Mucosa of descending colon (tissue), 3 donors: ENCODE data around the gene SPRED2. TPM values are rescaled to one million over a fixed set of nuclear protein-coding genes. Genes with fewer than 3 reads are reported as not detected.

ENCODE experiments used
- ATAC-seq: fragments of 200-7000 bp; cut with Tn5 transposase; one replicate; pipeline ENCODE4 v1.9.1; 2020; ENCODE audit warnings: mild to moderate bottlenecking, moderate library complexity
- DNase-seq, 3 donors: peaks; one replicate each; pipeline ENCODE4 v3.0.0-alpha.2; 2020
- H3K36me3 ChIP-seq: fragments of 200-600 bp; one replicate; pipeline ENCODE4 v1.8.0; 2021; ENCODE audit warnings: low read depth, mild to moderate bottlenecking
- H3K4me1 ChIP-seq: fragments of 200-600 bp; one replicate; pipeline ENCODE4 v1.8.0; 2021; ENCODE audit warnings: low read depth, mild to moderate bottlenecking
- H3K4me3 ChIP-seq: fragments of 200-600 bp; one replicate; pipeline ENCODE4 v1.8.0; 2021; ENCODE audit warnings: mild to moderate bottlenecking
- H3K9me3 ChIP-seq: fragments of 200-600 bp; one replicate; pipeline ENCODE4 v1.8.0; 2021; ENCODE audit warnings: mild to moderate bottlenecking
- intact Hi-C, 2 donors: fragments of 100-400 bp; cut with DNase I in 1 of 2; cut with micrococcal nuclease in 1 of 2; formaldehyde crosslinking; loops; one replicate each; pipeline versions ENCODE4 v1.11.0 to v1.11.1; 2022; cut with DNase I, micrococcal nuclease
- total RNA-seq, 3 donors: library from RNA; stranded (reverse); fragmentation: NEBNext Ultra II Directional in 2 of 3; extraction: Animal tissue kit (Norgen Biotek cat#: 25700) in 2 of 3; gene quantifications; one replicate each; pipeline versions ENCODE4 v1.2.1 to v1.2.4, GENCODE V29; 2021 to 2023
- TF ChIP-seq, protein P1 (sequence below): fragments of 200-600 bp; IDR thresholded peaks from one replicate; pipeline ENCODE4 v1.8.0; 2022; ENCODE audit warnings: antibody characterized with exemption, mild to moderate bottlenecking
- donor health status: DM: no; HTN: no; CAD: no; lungs with moderate emphysema.
- donor health status: DM: no; HTN: no; CAD: no.
- donor health status: DM: no; HTN: yes; CAD: no.

The SPRED2 gene
- total RNA-seq, 3 donors from 2014 or later = 38.1 to 65.0 (median 43.4) TPM

GRCh38 chr2:65329525-65329924, 102.9 kb downstream of the SPRED2 start:
- no peak for DNase-seq
- Histone ChIP-seq H3K4me1 (no peaks in the 10 kb centered on the region), H3K36me3 (no peaks in the 10 kb centered on the region), H3K4me3 (no peak overlapping the region), H3K9me3 (no peaks in the 10 kb centered on the region)
- ATAC-seq = no peak
- intact Hi-C loops = no loop called here
- TF ChIP-seq, protein P1, sequence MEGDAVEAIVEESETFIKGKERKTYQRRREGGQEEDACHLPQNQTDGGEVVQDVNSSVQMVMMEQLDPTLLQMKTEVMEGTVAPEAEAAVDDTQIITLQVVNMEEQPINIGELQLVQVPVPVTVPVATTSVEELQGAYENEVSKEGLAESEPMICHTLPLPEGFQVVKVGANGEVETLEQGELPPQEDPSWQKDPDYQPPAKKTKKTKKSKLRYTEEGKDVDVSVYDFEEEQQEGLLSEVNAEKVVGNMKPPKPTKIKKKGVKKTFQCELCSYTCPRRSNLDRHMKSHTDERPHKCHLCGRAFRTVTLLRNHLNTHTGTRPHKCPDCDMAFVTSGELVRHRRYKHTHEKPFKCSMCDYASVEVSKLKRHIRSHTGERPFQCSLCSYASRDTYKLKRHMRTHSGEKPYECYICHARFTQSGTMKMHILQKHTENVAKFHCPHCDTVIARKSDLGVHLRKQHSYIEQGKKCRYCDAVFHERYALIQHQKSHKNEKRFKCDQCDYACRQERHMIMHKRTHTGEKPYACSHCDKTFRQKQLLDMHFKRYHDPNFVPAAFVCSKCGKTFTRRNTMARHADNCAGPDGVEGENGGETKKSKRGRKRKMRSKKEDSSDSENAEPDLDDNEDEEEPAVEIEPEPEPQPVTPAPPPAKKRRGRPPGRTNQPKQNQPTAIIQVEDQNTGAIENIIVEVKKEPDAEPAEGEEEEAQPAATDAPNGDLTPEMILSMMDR = no peak

- Histone ChIP-seq H3K4me1 (no peaks in the 10 kb centered on the region), H3K9me3 (no peaks in the 10 kb centered on the region), H3K4me3 (no peak overlapping the region), H3K36me3 (no peaks in the 10 kb centered on the region)
- TF ChIP-seq, protein P1 = no peak
- ATAC-seq (no peak), DNase-seq (no peak)
- intact Hi-C loops = no loop called here
Measured at GRCh38 chr2:65326276-65326675, 106.1 kb downstream of the SPRED2 start.

DNA sequence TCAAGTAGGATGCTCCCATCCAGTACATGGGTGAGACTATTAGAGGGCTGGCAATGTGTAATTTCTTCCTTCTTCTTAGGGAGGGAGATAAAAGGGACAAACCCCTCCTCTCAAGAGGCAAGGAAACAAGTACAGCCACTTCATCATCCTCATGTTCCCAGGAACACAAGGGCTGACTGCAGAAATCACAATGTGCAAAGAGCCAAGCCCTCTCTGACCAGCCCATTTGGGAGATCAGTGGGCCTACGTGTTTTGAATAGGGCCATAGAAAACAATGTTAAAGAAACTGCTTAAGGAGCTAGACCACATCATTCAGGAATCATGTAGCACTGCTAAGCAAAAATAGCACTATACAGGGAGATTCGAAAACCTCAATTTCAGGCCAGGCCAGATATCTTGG, 107.3 kb downstream of the SPRED2 start:
- TF ChIP-seq, protein P1 = no peak
- intact Hi-C loops = no loop called here
- H3K36me3 ChIP-seq = no peaks in the 10 kb centered on the region
- no peaks in the 10 kb centered on the region for H3K9me3 ChIP-seq
- ATAC-seq (no peak), DNase-seq (no peak)
- H3K4me3 ChIP-seq = no peak overlapping the region
- H3K4me1 ChIP-seq = peaks cover 2% of the 10 kb centered on the region

DNA sequence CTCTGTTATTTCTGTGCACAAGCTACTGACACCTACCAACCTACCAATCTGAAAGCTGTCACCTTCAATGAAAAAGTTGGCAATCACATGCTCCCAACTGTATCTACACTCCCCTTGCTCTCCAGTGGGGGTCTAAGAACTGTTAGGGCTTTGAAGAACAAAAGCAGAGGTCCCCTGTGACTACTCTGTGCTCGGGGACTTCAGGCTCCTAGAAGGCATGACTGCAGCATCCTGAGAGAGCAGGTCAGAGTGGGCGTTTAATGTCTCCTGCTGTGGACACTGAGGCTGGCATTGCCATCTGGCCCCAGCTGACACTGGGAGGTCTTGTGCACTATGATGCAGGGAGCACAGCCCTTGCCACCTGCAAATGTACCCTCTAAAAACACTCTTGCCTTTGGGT, 111.5 kb downstream of the SPRED2 start:
- DNase-seq (no peak), ATAC-seq (no peak)
- H3K4me1 ChIP-seq = peaks cover 6% of the 10 kb centered on the region
- no peaks in the 10 kb centered on the region for H3K36me3 ChIP-seq
- H3K4me3 ChIP-seq = no peak overlapping the region
- TF ChIP-seq, protein P1 = no peak
- intact Hi-C loops = no loop called here
- H3K9me3 ChIP-seq = no peaks in the 10 kb centered on the region

GRCh38 chr2:65320042-65320725, 112.2 kb downstream of the SPRED2 start:
- peaks cover 6% of the 10 kb centered on the region for H3K4me1 ChIP-seq
- no peaks in the 10 kb centered on the region for H3K36me3 ChIP-seq
- DNase-seq = no peak
- no peak overlapping the region for H3K4me3 ChIP-seq
- no peaks in the 10 kb centered on the region for H3K9me3 ChIP-seq
- TF ChIP-seq, protein P1 = no peak
- intact Hi-C loops = no loop called here
- peak; percentile 93 for ATAC-seq

DNA sequence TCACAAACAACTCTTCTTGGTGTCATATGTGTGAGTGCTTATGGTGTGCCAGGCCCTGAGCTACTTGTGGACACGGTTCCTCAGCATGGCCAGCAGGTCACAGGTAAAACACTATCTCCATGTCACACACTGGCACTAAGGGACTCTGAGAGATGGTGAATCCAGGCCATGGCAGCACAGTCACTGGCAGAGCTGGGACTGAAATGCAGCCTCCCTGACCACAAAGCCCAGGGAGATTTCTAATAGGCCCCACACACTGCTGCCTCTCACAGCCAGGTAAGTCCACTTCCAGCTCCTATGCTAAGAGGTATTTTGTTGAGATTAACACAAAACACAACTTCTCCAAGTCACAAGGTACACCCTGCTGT, 112.7 kb downstream of the SPRED2 start:
- Histone ChIP-seq H3K4me1 (peaks cover 6% of the 10 kb centered on the region), H3K36me3 (no peaks in the 10 kb centered on the region), H3K4me3 (no peak overlapping the region), H3K9me3 (no peaks in the 10 kb centered on the region)
- intact Hi-C loops = no loop called here
- TF ChIP-seq, protein P1 = no peak
- DNase-seq (no peak), ATAC-seq (peak; percentile 22)
